Suprapubic skin (tissue), 4 donors: Measurements from ENCODE around the gene SPIB.

Experiments
- CTCF ChIP-seq, 2 donors: fragments of 200-600 bp in 1 of 2; fragments of 450-650 bp in 1 of 2; sonication (generic) in 1 of 2; IDR thresholded peaks; one replicate each; pipeline ENCODE4 v1.5.1; 2016 to 2019; ENCODE audit warnings: antibody characterized with exemption in 2 of 2, mild to moderate bottlenecking in 1 of 2, moderate library complexity in 1 of 2
- EP300 ChIP-seq: sonication (generic); formaldehyde crosslinking; IDR thresholded peaks from one replicate; pipeline ENCODE4 v1.6.1; 2017; ENCODE audit warnings: antibody characterized with exemption
- POLR2A ChIP-seq, 2 donors: fragments of 450-650 bp; IDR thresholded peaks; one replicate each; pipeline ENCODE4 v1.6.1; 2017; ENCODE audit warnings: antibody characterized with exemption in 2 of 2, mild to moderate bottlenecking in 2 of 2, moderate library complexity in 2 of 2
- POLR2AphosphoS5 ChIP-seq, 3 donors: sonication (generic); formaldehyde crosslinking; IDR thresholded peaks; one replicate each; pipeline ENCODE4 v1.6.1; 2017; ENCODE audit warnings: antibody characterized with exemption in 3 of 3

DNA sequence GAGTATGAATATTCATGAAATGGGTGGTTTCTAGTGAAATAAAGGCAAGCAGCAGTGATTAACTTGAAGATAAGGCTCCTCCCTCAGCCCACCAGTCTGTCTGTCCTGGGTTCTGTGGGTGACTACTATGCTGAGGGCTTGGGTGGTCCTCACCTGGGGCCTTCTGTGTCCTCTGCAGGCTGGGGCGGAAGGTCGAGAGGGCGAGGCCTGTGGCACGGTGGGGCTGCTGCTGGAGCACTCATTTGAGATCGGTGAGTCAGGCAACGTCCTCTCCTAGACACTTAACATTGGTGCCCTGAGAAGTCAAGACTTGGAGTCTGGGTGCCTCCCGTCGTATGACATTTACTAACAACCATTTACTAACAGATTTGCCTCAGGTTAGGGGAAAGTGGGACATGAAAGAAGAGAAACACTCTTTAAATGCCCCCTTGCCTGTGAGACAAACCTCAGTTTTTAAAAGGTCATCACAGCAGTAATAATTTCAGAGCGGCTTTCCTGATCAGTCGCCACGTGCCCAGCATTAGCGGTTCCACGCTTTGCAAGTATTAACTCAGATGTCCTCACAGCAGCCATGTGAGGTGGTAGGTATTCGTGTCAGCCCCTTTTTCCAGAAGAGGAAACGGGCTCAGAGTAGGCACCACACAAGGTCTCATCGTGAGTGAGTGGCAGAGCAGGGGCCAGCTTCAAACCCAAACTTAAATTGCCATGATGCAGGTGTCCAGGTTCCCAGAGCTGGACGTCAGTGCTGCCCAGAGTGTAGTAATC is 59.2 kb downstream of the SPIB start:
- TF ChIP-seq CTCF (IDR thresholded peaks at IDR 0.05), result no peak
- TF ChIP-seq POLR2AphosphoS5 (IDR thresholded peaks at IDR 0.05), result no peak
- no peak for TF ChIP-seq POLR2A (IDR thresholded peaks at IDR 0.05)
- TF ChIP-seq EP300, result no peak
